ENCODE measurements around the gene PPIF.
A peak's percentile ranks its signal among the peaks of the same experiment; 100 is the strongest.

Gene PPIF

DNA sequence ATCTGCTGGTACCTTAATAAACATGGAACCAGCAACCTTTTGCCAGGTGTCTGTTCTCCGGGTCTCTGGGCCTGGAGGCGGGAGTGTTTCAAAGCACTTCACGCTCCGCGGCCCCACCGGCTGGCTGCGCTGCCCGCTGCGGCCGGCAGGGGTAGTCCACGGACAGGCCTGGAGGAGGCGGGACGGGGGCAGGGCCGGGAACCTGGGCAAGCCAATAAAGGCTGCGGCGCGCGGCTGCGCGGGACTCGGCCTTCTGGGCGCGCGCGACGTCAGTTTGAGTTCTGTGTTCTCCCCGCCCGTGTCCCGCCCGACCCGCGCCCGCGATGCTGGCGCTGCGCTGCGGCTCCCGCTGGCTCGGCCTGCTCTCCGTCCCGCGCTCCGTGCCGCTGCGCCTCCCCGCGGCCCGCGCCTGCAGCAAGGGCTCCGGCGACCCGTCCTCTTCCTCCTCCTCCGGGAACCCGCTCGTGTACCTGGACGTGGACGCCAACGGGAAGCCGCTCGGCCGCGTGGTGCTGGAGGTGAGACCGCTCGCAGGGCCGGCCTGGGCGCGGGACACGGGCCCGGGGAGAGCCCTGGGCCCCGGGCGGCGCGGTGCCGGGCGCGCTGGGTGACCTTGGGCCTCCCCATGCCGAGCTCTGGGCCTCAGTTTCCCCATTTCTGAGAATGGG is at the start of gene PPIF:
TSS of gene PPIF (plus strand) at position 244 of the 668 bp plus-strand sequence. CDS start at position 324, 80 bp downstream.
- peak; percentile 4 for DNase-seq

DNA sequence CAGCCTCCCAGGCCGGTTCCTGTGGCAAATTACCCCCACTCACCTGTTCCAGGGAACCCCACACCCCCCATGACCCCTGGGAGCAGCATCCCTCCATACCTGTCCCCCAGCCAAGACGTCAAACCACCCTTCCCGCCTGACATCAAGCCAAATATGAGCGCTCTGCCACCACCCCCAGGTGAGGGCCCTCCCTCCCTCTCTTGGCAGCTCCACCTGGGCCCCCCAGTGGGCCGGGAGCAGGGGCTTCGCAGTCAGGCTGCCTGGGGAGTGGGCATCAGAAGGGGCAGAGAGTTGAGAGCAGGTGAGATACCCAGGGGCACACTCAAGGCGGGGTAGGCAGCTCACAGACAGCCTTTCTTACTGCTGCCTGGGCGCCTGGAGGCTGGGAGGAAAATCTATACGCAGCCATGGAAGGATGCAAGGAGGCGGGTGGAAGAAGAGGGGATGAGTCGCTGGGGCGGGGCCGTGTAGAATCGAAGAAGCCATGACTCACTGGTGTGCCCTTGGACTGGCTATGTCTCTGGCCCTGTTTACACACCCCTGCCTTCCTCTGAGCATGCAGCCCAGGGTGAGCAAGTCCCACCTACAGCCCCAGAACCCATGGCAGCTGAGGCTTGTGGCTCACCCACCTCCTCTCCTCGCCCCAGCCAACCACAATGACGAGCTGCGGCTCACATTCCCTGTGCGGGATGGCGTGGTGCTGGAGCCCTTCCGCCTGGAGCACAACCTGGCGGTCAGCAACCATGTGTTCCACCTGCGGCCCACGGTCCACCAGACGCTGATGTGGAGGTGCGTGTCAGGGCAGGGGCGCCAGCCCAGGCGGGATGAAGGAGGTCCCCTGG is 48.6 kb upstream of the PPIF start:
- DNase-seq, result no peak

DNA sequence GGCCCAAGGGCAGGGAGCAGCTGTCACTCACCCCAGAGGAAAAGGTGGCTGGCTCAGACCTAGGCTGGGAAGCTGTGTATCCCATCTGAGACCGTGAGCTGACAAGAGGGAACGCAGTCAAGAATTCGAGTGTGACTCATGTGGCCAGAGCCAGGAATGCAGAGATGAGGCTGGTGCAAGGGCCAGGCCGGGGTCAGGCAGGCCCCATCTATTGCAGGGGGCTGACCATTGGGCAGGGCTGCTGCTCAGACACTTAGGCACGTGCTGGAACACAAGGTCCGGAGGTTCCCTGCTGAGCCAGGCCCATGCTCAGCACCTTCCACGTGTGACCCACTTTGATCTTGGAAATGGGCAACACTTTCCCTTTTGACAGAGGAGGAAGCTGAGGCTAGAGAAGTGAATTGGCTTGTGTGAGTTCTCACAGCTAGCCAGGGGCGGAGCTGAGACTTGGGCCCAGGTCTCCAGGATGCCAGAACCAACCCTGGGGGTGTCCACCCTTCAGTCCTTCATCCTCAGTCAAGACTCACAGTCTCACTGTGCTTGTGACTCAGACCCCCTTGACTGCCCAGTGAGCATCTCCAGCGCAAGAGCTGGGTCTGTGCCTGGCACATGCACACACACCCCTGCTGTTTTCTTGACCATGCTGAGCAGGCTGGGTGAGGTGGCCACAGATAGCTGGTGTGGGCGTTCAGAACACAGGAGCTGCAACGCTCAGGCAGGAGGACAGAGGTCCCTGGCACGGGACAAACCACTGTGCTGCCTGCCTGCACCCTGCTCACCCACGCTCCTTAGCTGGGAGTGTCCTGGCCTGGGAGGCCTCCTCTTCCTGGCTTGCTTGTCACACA is 47.6 kb upstream of the PPIF start:
- DNase-seq, result no peak

DNA sequence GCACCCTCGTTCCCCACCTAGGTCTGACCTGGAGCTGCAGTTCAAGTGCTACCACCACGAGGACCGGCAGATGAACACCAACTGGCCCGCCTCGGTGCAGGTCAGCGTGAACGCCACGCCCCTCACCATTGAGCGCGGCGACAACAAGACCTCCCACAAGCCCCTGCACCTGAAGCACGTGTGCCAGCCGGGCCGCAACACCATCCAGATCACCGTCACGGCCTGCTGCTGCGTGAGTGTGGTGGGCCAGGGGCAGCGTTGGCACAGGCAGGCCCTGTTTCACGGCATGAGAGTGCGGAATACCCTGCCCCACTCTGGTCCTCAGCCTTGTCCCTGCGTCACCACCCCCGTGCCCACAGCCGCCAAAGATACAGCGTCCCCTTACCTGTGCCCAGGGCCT is 46.6 kb upstream of the PPIF start:
- no peak for DNase-seq

DNA sequence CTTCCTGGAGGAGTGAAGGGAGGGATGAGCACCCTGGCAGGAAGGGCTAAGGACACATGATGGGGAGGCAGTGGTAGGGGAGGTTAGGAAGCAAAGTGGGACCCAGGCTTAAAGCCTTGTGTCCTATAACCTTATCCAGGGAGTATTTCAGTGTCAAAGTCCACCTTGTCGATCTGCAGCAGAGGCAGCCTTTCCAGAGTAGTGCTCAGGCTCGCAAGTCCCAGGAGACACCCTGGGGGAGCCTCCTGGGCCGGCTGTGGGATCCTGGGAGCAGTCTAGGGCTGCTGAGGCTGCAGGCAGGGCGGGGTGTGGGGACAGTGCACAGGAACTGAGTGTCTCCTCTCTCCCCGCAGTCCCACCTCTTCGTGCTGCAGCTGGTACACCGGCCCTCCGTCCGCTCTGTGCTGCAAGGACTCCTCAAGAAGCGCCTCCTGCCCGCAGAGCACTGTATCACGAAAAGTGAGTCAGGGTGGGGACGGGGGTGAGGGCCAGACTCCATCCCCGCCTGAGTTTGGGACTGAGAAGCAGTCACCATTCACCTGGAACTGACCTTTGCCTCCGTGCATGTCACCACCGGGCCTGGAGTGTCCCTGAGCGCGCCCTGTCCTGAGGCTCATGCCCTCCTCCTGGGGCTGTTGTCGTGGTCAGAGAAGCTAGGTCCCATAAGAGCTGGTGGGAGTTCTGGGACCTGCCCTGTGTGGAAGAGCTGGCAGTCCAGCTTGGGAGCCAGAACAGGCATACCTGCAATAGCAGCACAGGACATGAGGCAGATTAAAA is 45.3 kb upstream of the PPIF start:
- no peak for DNase-seq

DNA sequence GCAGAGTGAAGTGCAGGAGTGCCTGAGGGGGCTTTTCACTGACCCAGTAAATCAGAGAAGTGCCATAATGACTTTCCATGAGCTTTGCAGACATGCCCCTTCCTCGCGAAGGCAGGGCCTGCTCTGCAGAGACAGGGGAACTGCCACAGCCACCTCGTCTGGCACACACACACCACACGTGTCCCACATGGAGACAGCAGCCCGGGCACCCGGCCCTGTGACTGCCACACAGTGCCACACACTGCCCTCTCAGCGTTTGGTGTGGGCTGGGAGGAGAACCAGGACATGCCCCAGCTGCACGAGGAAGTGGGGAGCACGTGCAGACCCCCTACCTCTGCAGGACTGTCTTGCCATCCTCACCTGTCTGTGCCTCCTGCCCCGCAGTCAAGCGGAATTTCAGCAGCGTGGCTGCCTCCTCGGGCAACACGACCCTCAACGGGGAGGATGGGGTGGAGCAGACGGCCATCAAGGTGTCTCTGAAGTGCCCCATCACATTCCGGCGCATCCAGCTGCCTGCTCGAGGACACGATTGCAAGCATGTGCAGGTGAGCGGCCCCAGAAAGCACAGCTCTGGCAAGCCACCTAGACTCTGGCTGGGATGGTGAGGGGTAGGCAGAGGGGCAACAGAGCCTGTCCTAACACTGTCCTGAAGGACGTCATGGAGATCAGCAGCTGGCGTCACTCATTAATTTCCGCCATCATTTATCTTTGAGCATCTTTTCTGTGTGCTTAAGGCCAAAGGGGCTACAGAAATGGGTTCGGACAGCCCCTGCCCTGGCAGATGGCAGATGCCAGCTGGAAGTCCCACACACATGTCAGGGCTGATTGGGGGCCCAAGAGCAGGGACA is 43.4 kb upstream of the PPIF start:
- DNase-seq, result no peak

DNA sequence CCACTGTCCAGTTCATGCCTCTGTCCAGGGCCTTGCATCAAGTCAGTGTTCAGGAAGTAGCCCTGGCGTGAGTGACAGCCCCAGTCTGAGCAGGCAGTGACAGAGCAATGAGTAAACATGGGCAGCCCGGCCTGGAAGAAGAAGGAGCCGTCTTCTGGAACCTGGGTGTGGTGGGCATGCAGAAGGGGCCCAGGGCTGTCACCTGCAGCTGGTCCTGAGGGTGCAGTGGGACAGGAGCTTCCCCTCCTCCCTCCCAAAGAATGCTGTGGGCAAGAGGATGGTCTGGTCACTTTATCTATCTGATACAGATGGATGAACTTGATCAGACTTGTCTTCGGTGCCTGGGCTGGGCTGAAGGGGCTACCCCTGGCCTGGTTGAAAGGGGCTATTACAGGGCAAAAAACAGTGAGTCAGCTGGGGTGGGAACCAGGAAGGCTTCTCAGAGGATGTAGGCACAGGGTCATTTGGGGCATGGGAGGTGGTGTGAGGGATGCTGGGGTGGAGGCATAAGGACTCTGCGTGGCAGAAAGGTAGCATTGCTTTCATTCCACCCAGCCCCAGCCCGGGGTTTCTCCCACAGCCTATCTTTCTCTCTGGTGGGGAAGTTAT is 42.7 kb upstream of the PPIF start:
- DNase-seq, result no peak

DNA sequence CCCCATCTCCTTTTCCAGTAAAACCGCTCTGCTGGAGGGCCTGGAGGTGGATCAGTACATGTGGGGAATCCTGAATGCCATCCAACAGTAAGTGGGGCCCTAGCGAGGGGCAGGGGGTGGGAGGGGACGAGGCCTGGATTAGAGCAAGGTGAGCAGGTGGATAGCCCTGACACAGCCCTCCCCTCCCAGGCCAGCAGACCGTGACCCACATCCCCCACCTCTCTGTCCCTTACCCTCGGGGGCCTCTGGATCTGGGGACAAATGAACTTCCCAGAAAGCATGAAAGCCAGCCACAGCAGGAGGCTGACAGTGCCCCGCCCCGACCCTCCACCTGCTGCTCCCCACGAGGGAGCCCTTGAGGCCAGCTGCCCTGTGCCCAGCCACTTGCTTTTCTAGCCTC is 41.8 kb upstream of the PPIF start:
- no peak for DNase-seq

DNA sequence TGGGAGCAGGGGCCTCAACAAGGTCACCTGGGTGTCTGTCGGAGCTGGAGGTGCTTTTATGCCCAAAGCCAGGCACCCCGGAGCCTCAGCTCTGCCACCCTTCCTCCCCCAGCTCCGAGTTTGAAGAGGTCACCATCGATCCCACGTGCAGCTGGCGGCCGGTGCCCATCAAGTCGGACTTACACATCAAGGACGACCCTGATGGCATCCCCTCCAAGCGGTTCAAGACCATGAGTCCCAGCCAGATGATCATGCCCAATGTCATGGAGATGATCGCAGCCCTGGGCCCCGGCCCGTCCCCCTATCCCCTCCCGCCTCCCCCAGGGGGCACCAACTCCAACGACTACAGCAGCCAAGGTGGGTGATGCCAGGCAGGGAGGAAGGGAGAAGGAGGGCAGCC is 41.3 kb upstream of the PPIF start:
- no peak for DNase-seq

DNA sequence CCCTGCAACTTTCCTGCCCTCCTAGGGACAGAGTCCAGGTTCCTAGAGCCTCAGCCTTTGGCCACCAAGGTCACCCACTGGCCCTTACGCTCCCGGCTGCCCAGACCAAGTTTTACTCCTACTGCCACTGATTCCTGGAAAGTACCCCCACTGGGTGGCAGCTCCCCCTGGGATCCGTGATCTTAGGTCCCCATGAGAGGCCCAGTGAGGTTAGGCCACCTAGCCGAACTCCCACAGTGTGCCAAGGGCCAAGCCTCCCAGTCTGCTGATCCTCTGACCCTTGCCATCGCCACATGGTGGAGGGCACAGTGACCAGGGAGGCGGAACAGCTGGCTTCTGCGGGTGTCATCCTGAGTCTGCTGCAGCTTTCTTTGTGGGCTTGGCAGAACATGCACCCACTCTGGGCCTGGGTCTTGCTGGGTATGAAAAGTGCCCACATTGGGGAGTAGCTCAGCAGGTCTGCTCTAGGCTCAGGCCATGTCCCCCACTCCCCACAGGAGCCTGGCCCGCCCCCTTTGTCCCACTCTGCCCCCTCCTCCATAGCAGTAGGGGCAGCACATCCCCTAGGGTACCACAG is 40.5 kb upstream of the PPIF start:
- DNase-seq, result no peak

DNA sequence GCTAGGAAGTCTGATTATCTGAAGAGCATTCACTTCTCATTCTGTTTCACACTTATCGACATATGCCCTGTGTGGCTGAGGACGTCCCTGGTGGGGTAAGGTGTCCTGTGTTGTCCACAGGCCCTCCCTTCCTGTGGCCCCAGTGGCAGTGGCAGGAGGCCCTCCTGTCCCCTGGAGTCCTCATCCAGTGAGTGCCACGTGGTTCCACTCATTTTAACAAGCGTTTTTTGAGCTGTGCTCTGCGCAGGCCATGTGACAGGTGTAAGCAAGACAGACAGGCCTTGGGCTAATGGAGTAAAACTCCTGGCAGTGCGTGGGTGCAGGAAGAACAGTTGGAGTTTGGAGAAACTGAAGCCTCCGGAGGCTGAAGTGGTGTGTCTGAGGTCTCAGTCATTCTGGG is 39.3 kb upstream of the PPIF start:
- no peak for DNase-seq

DNA sequence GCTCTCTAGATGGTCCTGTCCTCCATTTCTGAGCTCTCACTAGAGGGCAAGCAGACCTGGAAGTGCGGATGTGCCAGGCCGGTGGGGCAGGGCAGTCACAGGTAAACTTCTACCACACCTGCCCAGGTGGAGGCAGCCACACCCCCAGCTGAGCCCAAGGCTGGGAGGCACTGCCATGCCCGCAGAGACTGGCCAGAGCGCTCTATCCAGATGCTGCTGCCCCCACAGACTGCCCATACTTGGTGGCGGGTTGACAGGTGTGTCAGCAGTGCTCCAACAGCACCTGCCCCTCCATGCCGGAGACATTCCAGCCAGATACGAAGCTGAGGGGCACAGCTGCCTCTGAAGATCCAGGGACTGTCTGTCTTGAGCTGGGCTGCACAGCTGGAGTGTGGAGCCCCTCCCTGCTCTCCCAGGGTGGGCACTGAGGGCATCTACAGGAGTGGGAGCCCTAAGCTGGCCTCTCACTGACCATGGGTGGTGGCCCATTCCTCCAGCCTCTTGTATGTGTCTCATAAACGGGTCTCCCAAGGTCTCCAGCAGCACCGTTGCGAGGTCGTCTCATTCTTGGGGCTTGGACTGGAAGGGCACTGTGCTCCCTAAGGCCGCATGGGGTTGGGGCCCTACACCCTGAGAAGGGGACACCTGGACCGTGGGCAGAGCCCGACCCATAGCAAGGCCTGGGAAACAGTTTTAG is 38.2 kb upstream of the PPIF start:
- DNase-seq, result no peak

DNA sequence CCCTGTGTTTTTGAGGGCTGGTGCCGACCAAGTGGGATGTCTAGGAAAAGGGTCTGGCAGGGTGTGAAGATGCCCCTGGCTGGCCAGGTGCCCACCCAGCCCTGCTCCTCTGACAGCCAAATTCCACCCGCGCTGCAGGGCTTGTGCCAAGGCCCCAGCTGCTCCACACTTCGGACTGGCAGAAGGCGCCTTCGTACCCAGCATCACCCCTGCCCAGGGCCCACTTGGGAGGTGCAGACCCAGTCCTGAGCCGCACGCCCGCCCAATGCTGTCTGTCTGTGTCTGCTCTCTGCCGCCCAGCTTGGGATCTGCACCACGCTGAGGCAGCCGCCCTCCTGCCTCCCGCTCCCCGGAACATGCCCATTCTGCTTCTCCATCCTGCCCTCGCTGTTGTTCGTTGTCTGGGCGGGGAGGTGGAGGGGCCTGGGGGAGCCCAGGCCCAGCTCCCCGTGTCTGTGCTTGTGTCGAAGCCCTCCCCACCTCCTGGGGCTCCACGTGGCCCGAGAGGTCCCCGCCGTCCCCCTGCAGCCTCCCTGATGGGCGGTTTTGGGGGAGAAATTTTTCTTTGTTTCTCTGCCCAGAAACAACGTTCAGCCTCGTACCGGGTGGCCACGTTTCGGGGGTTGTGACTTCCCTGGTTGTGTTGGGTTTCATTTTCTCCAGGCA is 36.9 kb upstream of the PPIF start:
- no peak for DNase-seq

DNA sequence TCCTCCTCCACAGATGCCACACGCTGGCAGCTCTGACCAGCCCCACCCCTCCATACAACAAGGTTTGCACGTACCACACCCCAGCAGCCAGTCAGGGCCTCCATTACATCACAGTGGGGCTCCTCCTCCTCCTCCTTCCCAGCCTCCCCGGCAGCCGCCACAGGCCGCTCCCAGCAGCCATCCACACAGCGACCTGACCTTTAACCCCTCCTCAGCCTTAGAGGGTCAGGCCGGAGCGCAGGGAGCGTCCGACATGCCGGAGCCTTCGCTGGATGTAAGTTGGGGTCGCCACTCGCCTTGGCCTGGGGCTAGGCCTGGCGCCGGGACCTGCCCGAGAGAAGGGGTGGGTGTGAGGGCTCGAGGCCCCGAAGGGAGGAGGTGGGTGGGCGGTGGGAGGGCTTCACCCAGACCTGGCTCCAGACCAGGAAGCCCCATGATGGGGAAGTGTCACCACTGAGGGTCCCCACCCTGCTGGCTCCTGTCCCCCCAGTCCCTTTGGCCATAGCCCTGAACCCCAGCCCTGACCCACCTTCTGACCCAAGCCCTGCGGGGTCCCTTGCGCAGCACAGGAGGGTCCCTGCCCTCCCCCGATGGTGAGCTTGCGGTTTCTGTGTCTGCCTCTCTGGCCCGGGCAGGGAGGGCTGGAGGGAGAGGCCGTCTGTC is 36.2 kb upstream of the PPIF start:
- no peak for DNase-seq

DNA sequence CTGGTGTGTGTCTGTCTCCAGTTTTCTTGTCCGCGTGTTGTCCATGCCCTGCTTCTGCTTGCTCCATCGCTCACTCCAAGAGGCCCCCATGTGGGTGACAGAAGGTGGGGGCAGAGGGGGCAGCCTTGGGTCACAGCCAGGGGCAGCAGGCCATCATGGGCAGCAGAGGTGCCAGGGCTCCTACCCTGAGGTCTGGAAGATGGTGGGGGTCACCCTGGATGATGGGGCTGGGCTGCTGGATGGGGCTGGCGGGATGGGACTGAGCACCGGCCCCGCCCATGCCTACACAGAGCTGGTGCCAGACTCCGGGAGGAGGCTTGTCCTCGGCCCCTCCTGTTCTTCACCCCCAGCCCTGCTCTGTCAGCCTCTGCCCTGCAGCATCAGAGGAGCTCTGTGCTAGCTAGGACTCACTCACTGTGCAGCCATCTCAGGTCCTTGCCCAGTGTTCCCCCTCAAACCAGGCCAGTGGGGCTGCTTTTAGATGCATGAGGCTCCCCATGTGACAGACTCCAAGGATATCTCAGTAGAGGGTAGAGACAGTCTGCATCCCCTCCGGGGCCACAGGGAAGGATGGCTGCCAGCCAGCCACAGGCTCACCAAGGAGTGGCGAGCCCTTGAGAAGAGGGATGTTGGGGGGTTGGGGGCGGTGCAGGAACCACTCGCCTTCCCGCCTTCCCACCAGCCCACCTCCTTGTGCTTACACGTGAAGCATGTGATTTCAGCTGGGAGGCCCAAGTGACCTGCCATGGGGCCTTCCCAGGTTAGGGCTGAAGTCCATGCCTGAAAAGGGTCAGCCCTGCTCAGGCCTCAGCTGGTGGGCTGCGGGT is 35.5 kb upstream of the PPIF start:
- no peak for DNase-seq

DNA sequence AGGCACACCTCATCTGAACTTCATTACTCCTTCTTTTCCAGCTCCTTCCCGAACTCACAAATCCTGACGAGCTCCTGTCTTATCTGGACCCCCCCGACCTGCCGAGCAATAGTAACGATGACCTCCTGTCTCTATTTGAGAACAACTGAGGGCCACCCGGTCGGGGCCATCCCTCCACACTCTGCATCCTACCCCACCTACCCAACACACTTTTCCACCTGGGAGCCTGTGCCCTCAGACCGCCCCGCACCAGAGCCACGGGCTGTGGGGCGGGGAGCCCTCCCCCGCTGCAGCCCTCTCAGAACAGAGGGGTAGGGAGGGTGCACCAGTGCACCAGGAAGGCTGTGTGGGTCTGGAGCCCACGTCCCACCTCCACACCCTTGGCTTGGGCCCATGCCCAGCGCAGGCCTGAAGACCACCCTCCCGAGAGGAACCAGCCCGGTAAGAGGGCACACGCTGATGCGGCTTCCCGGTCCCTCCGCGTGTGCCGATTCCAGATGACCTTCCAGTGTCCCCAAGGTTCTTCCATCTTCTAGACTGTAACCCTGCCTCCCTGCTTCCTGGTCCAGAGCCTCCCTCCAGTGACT is 34.6 kb upstream of the PPIF start:
- DNase-seq, result no peak

DNA sequence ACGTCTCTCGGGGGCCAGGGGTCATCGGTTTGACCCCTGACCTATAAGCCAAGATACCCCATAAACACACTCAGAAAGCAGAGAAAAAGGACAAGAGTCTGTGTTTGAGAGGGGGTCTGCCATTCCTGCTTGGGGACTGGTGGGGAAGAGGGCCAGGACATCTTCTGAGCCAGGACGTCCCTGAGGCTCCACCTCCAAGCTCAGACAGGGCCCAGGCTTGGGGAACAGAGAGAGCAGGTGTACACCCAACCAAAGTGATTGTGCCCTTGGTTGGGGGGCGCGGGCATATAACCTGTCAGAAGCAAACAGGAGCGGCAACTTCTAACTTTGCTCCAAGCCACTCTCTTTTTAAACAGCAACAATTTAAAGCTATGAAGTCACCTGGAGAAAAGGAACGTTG is 33.9 kb upstream of the PPIF start:
- no peak for DNase-seq

DNA sequence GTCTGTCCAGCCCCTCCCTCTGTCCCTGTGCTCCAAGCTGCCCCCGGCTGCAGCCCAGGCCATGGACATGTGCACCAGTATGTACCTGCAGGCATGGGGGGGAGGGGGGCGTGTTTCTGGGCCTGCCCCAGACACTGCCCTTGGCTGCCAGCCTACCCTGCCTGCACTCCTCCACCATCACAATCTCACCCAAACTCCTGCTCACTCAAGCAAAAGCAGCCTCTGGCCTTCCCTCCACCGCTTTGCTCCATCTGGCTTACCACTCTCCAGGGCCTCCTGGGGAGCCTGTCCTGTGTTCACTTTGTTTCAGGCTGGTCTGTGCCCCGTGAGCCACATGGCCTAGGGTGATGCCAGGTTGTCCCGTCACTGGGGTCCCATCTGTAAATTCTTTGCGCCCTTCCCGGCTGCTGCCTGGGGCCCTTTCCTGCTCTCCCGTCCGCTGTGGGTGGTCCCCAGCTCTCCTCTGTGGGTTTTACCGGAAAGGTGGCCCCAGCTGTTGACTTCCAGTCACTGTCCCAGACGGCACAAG is 33.3 kb upstream of the PPIF start:
- DNase-seq, result no peak

Measured in NCI-H2029 treated with DMSO at 0.1 percent for 48 hours (cell line).